Mesenchymal stem cell (in vitro differentiated cells and primary cell): ENCODE results near the gene CHTF8.

Experiments
- DNase-seq: peaks from one replicate; pipeline ENCODE4 v3.0.0-alpha.2; 2013
- H2AFZ ChIP-seq: one replicate; pipeline ENCODE4 v1.6.1; 2013; ENCODE audit warnings: low read depth, mild to moderate bottlenecking, control low read depth, inconsistent platforms, low read length, moderate library complexity
- H2AK5ac ChIP-seq: 2 replicates; pipeline ENCODE4 v1.6.1; 2013; ENCODE audit warnings: low read length, moderate library complexity, mild to moderate bottlenecking, inconsistent platforms; ENCODE audit not compliant: severe bottlenecking
- H2BK120ac ChIP-seq: one replicate; pipeline ENCODE4 v1.6.1; 2013; ENCODE audit warnings: low read depth, mild to moderate bottlenecking, inconsistent platforms, low read length, moderate library complexity
- H2BK12ac ChIP-seq, 2 experiments: one replicate each; pipeline ENCODE4 v1.6.1; 2013; ENCODE audit warnings: inconsistent platforms in 2 of 2, low read length in 2 of 2, mild to moderate bottlenecking in 2 of 2, moderate library complexity in 2 of 2, control low read depth in 1 of 2
- H2BK15ac ChIP-seq: one replicate; pipeline ENCODE4 v1.6.1; 2013; ENCODE audit warnings: mild to moderate bottlenecking, low read depth, inconsistent platforms; ENCODE audit not compliant: poor library complexity, severe bottlenecking
- H2BK5ac ChIP-seq: 2 replicates; pipeline ENCODE4 v1.6.1; 2013; ENCODE audit warnings: low read depth, mild to moderate bottlenecking, low read length, control low read depth, inconsistent platforms; ENCODE audit not compliant: poor library complexity, severe bottlenecking
- H3K14ac ChIP-seq, 2 experiments: one replicate each; pipeline ENCODE4 v1.6.1; 2013; ENCODE audit warnings: inconsistent platforms in 2 of 2, low read length in 2 of 2, control low read depth in 1 of 2, mild to moderate bottlenecking in 1 of 2, moderate library complexity in 1 of 2
- H3K18ac ChIP-seq, 2 experiments: one replicate each; pipeline ENCODE4 v1.6.1; 2013; ENCODE audit warnings: inconsistent platforms in 2 of 2, low read length in 2 of 2, control low read depth in 1 of 2, low read depth in 1 of 2, mild to moderate bottlenecking in 1 of 2
- H3K23ac ChIP-seq, 2 experiments: one replicate each; pipeline ENCODE4 v1.6.1; 2013; ENCODE audit warnings: inconsistent platforms in 2 of 2, low read length in 2 of 2, mild to moderate bottlenecking in 2 of 2, moderate library complexity in 2 of 2, control low read depth in 1 of 2
- H3K27ac ChIP-seq: 2 replicates; pipeline ENCODE4 v1.5.1; 2013; ENCODE audit warnings: mild to moderate bottlenecking, moderate library complexity, low read length, control low read depth, inconsistent platforms; ENCODE audit not compliant: poor library complexity, severe bottlenecking
- H3K27me3 ChIP-seq, 2 experiments: 2 replicates each; pipeline versions ENCODE4 v1.6.1 to v1.7.0; 2013; ENCODE audit warnings: low read length in 2 of 2, mild to moderate bottlenecking in 2 of 2, moderate library complexity in 2 of 2, control low read depth in 1 of 2, inconsistent platforms in 1 of 2; ENCODE audit not compliant: control insufficient read depth in 1 of 2, insufficient read depth in 1 of 2
- H3K36me3 ChIP-seq, 2 experiments: 2 replicates each; pipeline versions ENCODE4 v1.6.1 to v1.7.0; 2013; ENCODE audit warnings: low read length in 2 of 2, control low read depth in 1 of 2, inconsistent platforms in 1 of 2, low read depth in 1 of 2, mild to moderate bottlenecking in 1 of 2; ENCODE audit not compliant: insufficient read depth in 2 of 2, control insufficient read depth in 1 of 2
- H3K4ac ChIP-seq, 2 experiments: one replicate each; pipeline ENCODE4 v1.6.1; 2013; ENCODE audit warnings: inconsistent platforms in 2 of 2, low read length in 2 of 2, mild to moderate bottlenecking in 2 of 2, moderate library complexity in 2 of 2, control low read depth in 1 of 2, low read depth in 1 of 2
- H3K4me1 ChIP-seq: 2 replicates; pipeline ENCODE4 v1.6.1; 2013; ENCODE audit warnings: low read depth, low read length, control low read depth; ENCODE audit not compliant: control insufficient read depth, insufficient read depth
- H3K4me2 ChIP-seq: 2 replicates; pipeline ENCODE4 v1.6.1; 2013; ENCODE audit warnings: low read length, mild to moderate bottlenecking, inconsistent platforms; ENCODE audit not compliant: poor library complexity, severe bottlenecking
- H3K4me3 ChIP-seq, 2 experiments: 2 replicates each; pipeline versions ENCODE4 v1.5.1 to v1.7.0; 2013; ENCODE audit warnings: low read length in 2 of 2, mild to moderate bottlenecking in 2 of 2, control low read depth in 1 of 2, low read depth in 1 of 2; ENCODE audit not compliant: insufficient read depth in 1 of 2
- H3K79me1 ChIP-seq: replicated peaks from 2 replicates; pipeline ENCODE4 v1.6.1; 2013; ENCODE audit warnings: mild to moderate bottlenecking, control low read depth, low read length, inconsistent platforms; ENCODE audit not compliant: poor library complexity, severe bottlenecking
- H3K9ac ChIP-seq: 2 replicates; pipeline ENCODE4 v1.7.0; 2013; ENCODE audit warnings: mild to moderate bottlenecking, low read length, moderate library complexity
- H3K9me3 ChIP-seq: 2 replicates; pipeline ENCODE4 v1.7.0; 2013; ENCODE audit warnings: mild to moderate bottlenecking, low read length; ENCODE audit not compliant: control insufficient read depth
- H4K8ac ChIP-seq: one replicate; pipeline ENCODE4 v1.6.1; 2013; ENCODE audit warnings: inconsistent platforms, mild to moderate bottlenecking, low read length, moderate library complexity
- H4K91ac ChIP-seq: one replicate; pipeline ENCODE4 v1.6.1; 2013; ENCODE audit warnings: mild to moderate bottlenecking, low read length, inconsistent platforms
- WGBS: methylation state at CpG from one replicate; pipeline ENCODE4 v1.1.7; 2013; ENCODE audit warnings: mixed read lengths; 5-methylcytosine and 5-hydroxymethylcytosine counted together

CHTF8 gene

GRCh38 chr16:69085032-69085695 is 47.2 kb downstream of the CHTF8 start:
- Histone ChIP-seq H4K91ac (no peak overlapping the region), H2BK12ac (no peak overlapping the region), H2BK5ac (no peak overlapping the region), H3K36me3 (peaks cover 12 to 13% of the 10 kb centered on the region in 2 experiments), H3K4me1 (peaks cover 19% of the 10 kb centered on the region), H2BK15ac (no peak overlapping the region), H4K8ac (no peak overlapping the region), H2AFZ (no peak overlapping the region), H3K9me3 (no peaks in the 10 kb centered on the region), H2AK5ac (no peak overlapping the region), H3K27ac (no peak overlapping the region), H3K27me3 (no peaks in the 10 kb centered on the region), H3K23ac (no peak overlapping the region), H3K79me1 (no peaks in the 10 kb centered on the region), H3K4me2 (no peak overlapping the region), H2BK120ac (no peak overlapping the region), H3K18ac (no peak overlapping the region), H3K4ac (no peak overlapping the region), H3K14ac (no peak overlapping the region), H3K4me3 (no peak overlapping the region), H3K9ac (no peak overlapping the region)
- WGBS: 88% methylated on average over 5 of the region's 5 CpGs
- no peak for DNase-seq

- H4K91ac ChIP-seq: no peak overlapping the region
These were observed 48.1 kb downstream of the CHTF8 start for GRCh38 chr16:69084289-69084688.

GRCh38 chr16:69083306-69083941 is 49.0 kb downstream of the CHTF8 start:
- no peak overlapping the region for H4K8ac ChIP-seq
- no peak overlapping the region for H3K4me2 ChIP-seq
- H2BK120ac ChIP-seq: no peak overlapping the region
- no peaks in the 10 kb centered on the region for H3K79me1 ChIP-seq
- H3K9ac ChIP-seq: no peak overlapping the region
- DNase-seq: no peak
- no peak overlapping the region for H3K27ac ChIP-seq
- peaks cover 8 to 12% of the 10 kb centered on the region in 2 experiments for H3K36me3 ChIP-seq
- whole genome bisulfite sequencing: 98% methylated on average over 13 of the region's 16 CpGs
- H4K91ac ChIP-seq: no peak overlapping the region
- H2AK5ac ChIP-seq: peak overlapping the region; percentile 60
- no peak overlapping the region for H2AFZ ChIP-seq
- no peak overlapping the region for H3K14ac ChIP-seq
- H3K4ac ChIP-seq: no peak overlapping the region
- peaks cover 11% of the 10 kb centered on the region for H3K4me1 ChIP-seq
- no peaks in the 10 kb centered on the region for H3K27me3 ChIP-seq
- no peak overlapping the region for H2BK15ac ChIP-seq
- no peak overlapping the region for H2BK12ac ChIP-seq
- H2BK5ac ChIP-seq: no peak overlapping the region
- H3K9me3 ChIP-seq: no peaks in the 10 kb centered on the region
- H3K4me3 ChIP-seq: no peak overlapping the region
- no peak overlapping the region for H3K23ac ChIP-seq
- no peak overlapping the region for H3K18ac ChIP-seq

More at GRCh38 chr16:69084289-69084688, 48.1 kb downstream of the CHTF8 start:
- Histone ChIP-seq H3K9ac (no peak overlapping the region), H3K27me3 (no peaks in the 10 kb centered on the region), H3K23ac (no peak overlapping the region), H2BK5ac (no peak overlapping the region), H3K9me3 (no peaks in the 10 kb centered on the region), H2AFZ (no peak overlapping the region), H2BK120ac (no peak overlapping the region), H3K18ac (no peak overlapping the region), H3K4me1 (peaks cover 16% of the 10 kb centered on the region), H3K14ac (no peak overlapping the region), H4K8ac (no peak overlapping the region), H2BK12ac (no peak overlapping the region), H3K27ac (peak overlapping the region; percentile 49), H3K4me2 (no peak overlapping the region), H3K4ac (no peak overlapping the region), H3K4me3 (no peak overlapping the region), H3K79me1 (no peaks in the 10 kb centered on the region), H2AK5ac (peak overlapping the region; percentile 50), H2BK15ac (no peak overlapping the region), H3K36me3 (peaks cover 9 to 12% of the 10 kb centered on the region in 2 experiments)
- WGBS: 90% methylated on average over 2 of the region's 2 CpGs
- no peak for DNase-seq

DNA sequence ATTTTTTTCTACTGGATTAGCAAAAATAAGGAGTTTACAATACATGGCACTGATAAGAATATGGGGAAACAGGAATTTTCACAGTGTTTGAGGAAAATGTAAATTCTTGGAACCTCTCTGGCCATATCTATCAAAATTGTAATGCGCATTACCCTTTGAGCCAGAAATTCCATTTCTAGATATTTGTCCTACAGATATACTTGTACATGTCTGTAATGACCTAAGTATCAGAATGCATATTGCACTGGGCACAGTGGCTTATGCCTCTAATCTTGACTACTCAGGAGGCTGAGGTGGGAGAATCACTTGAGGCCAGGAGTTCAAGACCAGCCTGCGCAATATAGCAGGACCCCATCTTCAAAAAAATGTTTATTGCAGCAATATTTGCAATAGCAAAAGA is 52.7 kb downstream of the CHTF8 start:
- no peaks in the 10 kb centered on the region for H3K9me3 ChIP-seq
- H4K91ac ChIP-seq: no peak overlapping the region

More for the DNA sequence above, 52.7 kb downstream of the CHTF8 start:
- Histone ChIP-seq H2AK5ac (no peak overlapping the region), H3K27ac (no peak overlapping the region), H3K79me1 (peaks cover 2% of the 10 kb centered on the region), H3K27me3 (no peaks in the 10 kb centered on the region), H2AFZ (no peak overlapping the region), H3K4me2 (no peak overlapping the region), H2BK120ac (no peak overlapping the region), H4K8ac (no peak overlapping the region), H3K23ac (no peak overlapping the region), H2BK12ac (no peak overlapping the region), H2BK15ac (no peak overlapping the region), H3K18ac (no peak overlapping the region), H3K36me3 (peaks cover 5 to 6% of the 10 kb centered on the region in 2 experiments), H3K4ac (no peak overlapping the region), H3K9ac (no peak overlapping the region), H2BK5ac (no peak overlapping the region), H3K4me1 (peaks cover 19% of the 10 kb centered on the region), H3K14ac (no peak overlapping the region), H3K4me3 (no peak overlapping the region)
- WGBS: 100% methylated on average over 1 of the region's 2 CpGs
- no peak for DNase-seq
